Mucosa of stomach (tissue), 1 donor: ENCODE data around the gene NEK8.

ENCODE experiments used
- H3K27me3 ChIP-seq: one replicate; pipeline ENCODE4 v1.7.0; 2013; ENCODE audit warnings: mild to moderate bottlenecking, low read length; ENCODE audit not compliant: control insufficient read depth, insufficient read depth
- H3K36me3 ChIP-seq: one replicate; pipeline ENCODE4 v1.7.0; 2013; ENCODE audit warnings: low read length; ENCODE audit not compliant: control insufficient read depth, insufficient read depth
- H3K4me1 ChIP-seq: one replicate; pipeline ENCODE4 v1.7.0; 2013; ENCODE audit warnings: mild to moderate bottlenecking, low read length; ENCODE audit not compliant: control insufficient read depth, insufficient read depth
- H3K4me3 ChIP-seq: one replicate; pipeline ENCODE4 v1.7.0; 2013; ENCODE audit warnings: low read length
- H3K9ac ChIP-seq: one replicate; pipeline ENCODE4 v1.7.0; 2013; ENCODE audit warnings: mild to moderate bottlenecking, low read length, moderate library complexity
- H3K9me3 ChIP-seq: one replicate; pipeline ENCODE4 v1.7.0; 2013; ENCODE audit warnings: mild to moderate bottlenecking, low read length, moderate library complexity; ENCODE audit not compliant: control insufficient read depth
- donor health status: Pancreatic carcinoma.

The NEK8 gene

DNA sequence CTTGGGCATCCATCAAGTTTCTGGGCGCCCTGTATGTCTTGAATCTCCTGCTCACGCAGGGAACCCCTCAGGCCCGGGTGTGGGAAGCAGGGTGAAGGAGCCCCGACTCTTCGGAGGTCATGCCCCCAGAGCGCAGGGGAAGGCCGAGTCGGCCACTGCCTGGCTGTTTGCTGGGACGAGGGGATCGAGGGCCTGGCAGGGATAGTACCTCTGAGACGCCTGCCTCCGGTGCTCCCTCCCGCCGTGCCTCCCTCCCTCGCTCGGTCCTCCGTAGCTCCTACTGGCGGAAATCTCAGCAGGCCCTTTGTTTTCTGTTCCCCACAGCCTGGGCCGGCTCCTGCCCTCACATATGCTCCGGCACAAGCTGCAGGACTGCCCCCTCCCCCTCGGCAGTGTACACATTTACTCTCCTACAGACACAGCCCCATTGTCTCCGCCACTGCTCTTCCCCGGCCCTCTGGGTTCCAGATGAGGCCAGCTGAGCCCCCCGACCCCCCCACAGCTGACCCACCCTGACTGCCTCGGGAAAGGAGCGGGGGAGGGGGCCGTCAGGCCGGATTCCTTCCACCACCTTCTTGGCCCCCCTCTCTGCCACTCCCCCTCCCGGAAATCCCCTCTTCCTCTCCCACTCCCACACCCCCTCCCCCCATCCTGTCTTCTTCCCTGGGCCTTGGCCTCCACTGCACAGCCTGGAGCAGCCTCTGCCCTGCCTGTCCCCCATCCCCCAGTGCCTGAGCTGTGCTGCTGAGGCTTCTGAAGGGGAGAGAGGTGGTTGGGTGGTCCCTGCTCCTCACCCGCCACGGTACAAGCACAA, 16.6 kb downstream of the NEK8 start:
- H3K4me3 ChIP-seq: peak overlapping the region; percentile 85
- H3K27me3 ChIP-seq: no peaks in the 10 kb centered on the region
- peak overlapping the region; percentile 99 for H3K9ac ChIP-seq
- H3K9me3 ChIP-seq: no peaks in the 10 kb centered on the region
- H3K4me1 ChIP-seq: peaks cover 77% of the 10 kb centered on the region
- peaks cover 18% of the 10 kb centered on the region for H3K36me3 ChIP-seq

GRCh38 chr17:28745786-28746411, 17.3 kb downstream of the NEK8 start:
- H3K9me3 ChIP-seq: no peaks in the 10 kb centered on the region
- H3K36me3 ChIP-seq: peaks cover 25% of the 10 kb centered on the region
- H3K4me3 ChIP-seq: peak overlapping the region; percentile 85
- peak overlapping the region; percentile 99 for H3K9ac ChIP-seq
- H3K4me1 ChIP-seq: peaks cover 81% of the 10 kb centered on the region
- H3K27me3 ChIP-seq: no peaks in the 10 kb centered on the region

- no peaks in the 10 kb centered on the region for H3K9me3 ChIP-seq
- H3K36me3 ChIP-seq: peaks cover 28% of the 10 kb centered on the region
- no peaks in the 10 kb centered on the region for H3K27me3 ChIP-seq
- H3K4me1 ChIP-seq: peaks cover 74% of the 10 kb centered on the region
- peak overlapping the region; percentile 99 for H3K9ac ChIP-seq
- H3K4me3 ChIP-seq: peak overlapping the region; percentile 85
Measured at GRCh38 chr17:28746611-28747050, 18.0 kb downstream of the NEK8 start.

GRCh38 chr17:28747051-28747691, 18.6 kb downstream of the NEK8 start:
- Histone ChIP-seq H3K4me3 (peak overlapping the region; percentile 5), H3K36me3 (peaks cover 28% of the 10 kb centered on the region), H3K27me3 (no peaks in the 10 kb centered on the region), H3K9ac (peak overlapping the region; percentile 99), H3K9me3 (no peaks in the 10 kb centered on the region), H3K4me1 (peaks cover 68% of the 10 kb centered on the region)

GRCh38 chr17:28747801-28748750, 19.5 kb downstream of the NEK8 start:
- no peaks in the 10 kb centered on the region for H3K27me3 ChIP-seq
- no peak overlapping the region for H3K4me3 ChIP-seq
- H3K9ac ChIP-seq: peak overlapping the region; percentile 99
- no peaks in the 10 kb centered on the region for H3K9me3 ChIP-seq
- H3K36me3 ChIP-seq: peaks cover 28% of the 10 kb centered on the region
- peaks cover 59% of the 10 kb centered on the region for H3K4me1 ChIP-seq

DNA sequence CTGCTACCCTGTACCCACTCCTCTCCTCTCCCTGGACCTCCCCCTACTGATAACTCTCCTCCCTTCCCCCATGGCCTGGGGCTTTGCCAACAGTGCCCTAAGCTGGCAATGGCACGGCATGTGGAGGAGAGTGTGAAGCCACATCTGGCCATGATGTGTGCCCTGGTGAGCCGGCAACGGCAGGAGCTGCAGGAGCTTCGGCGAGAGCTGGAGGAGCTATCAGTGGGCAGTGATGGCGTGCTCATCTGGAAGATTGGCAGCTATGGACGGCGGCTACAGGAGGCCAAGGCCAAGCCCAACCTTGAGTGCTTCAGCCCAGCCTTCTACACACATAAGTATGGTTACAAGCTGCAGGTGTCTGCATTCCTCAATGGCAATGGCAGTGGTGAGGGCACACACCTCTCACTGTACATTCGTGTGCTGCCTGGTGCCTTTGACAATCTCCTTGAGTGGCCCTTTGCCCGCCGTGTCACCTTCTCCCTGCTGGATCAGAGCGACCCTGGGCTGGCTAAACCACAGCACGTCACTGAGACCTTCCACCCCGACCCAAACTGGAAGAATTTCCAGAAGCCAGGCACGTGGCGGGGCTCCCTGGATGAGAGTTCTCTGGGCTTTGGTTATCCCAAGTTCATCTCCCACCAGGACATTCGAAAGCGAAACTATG, 20.4 kb downstream of the NEK8 start:
- peak overlapping the region; percentile 9 for H3K9ac ChIP-seq

GRCh38 chr17:28749516-28750177, 21.1 kb downstream of the NEK8 start:
- H3K9ac ChIP-seq: peak overlapping the region; percentile 9
- peaks cover 56% of the 10 kb centered on the region for H3K4me1 ChIP-seq
- no peaks in the 10 kb centered on the region for H3K27me3 ChIP-seq
- peaks cover 28% of the 10 kb centered on the region for H3K36me3 ChIP-seq
- H3K9me3 ChIP-seq: no peaks in the 10 kb centered on the region
- no peak overlapping the region for H3K4me3 ChIP-seq

More for the DNA sequence above, 20.4 kb downstream of the NEK8 start:
- H3K9me3 ChIP-seq: no peaks in the 10 kb centered on the region
- peaks cover 28% of the 10 kb centered on the region for H3K36me3 ChIP-seq
- no peaks in the 10 kb centered on the region for H3K27me3 ChIP-seq
- no peak overlapping the region for H3K4me3 ChIP-seq
- H3K4me1 ChIP-seq: peaks cover 56% of the 10 kb centered on the region

DNA sequence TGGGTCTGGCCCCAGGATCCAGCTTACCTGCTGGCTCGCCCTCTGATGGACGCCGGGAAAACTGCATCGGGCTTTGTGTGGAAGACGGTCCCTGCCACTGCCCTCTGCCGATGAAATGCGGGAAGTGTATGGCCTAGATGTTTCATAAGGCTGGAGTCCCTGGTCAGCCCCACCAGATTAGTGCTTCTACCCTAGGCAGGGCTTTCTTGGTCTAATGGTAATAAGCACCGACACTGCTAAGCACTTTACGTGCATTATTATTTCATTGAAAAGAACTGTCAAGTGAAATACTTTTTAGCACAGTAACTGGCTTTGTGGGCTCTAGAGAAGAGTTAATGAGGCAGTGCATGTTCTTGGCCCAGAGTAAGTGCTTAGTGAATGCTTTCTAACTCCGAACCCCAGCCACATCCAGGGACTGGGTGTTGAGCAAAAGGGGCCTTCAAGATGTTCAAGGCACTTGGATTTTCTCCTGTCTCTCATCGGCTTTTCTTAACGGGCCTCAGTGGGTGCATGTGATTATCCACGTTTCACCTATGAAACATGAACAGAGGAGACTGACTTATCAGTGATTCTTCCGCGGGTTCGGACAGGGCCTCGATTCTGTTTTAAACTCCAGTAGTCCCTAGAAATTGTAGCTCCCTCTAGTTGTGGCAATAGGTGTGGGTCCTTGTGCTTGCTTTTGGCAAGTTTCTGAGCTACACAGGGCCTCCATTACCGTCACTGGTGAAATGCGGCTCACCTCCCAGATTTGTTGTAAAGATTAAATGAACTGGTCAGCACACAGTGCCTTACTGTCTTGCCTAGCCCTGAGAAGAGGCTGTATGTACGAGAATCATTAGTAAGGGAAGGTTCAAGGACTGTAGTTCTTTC, 21.8 kb downstream of the NEK8 start:
- Histone ChIP-seq H3K4me3 (no peak overlapping the region), H3K9me3 (no peaks in the 10 kb centered on the region), H3K36me3 (peaks cover 28% of the 10 kb centered on the region), H3K27me3 (no peaks in the 10 kb centered on the region), H3K9ac (peak overlapping the region; percentile 30), H3K4me1 (peaks cover 55% of the 10 kb centered on the region)

DNA sequence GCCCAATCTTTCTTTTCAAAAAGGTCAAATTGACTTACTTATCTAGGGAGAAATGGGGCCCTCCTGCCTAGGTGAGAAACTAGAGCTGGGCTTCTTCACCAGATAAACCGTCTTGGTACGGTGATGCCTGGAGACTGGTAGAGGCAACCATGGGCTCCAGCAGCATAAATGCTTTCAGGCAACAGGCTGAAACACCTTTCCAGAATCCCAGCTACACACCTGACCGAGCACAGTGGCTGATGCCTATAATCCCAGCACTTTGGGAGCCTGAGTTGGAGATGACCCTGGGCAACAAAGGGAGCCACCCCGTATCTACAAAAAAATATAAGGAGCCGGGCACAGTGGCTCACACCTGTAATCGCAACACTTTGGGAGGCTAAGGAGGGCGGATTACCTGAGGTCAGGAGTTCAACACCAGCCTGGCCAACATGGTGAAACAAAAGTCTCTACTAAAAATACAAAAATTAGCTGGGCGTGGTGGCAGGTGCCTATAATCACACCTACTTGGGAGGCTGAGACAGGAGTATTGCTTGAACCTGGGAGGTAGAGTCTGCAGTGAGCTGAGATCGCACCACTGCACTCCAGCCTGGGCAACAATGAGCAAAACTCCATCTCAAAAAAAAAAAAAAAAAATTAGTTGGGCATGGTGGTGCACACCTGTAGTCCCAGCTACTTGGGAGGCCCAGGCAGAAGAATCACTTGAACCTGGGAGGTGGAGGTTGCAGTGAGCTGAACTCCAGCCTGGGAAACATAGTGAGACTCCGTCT, 23.2 kb downstream of the NEK8 start:
- peaks cover 28% of the 10 kb centered on the region for H3K36me3 ChIP-seq
- H3K4me1 ChIP-seq: peaks cover 41% of the 10 kb centered on the region
- H3K9ac ChIP-seq: no peak overlapping the region
- no peaks in the 10 kb centered on the region for H3K27me3 ChIP-seq
- H3K9me3 ChIP-seq: no peaks in the 10 kb centered on the region
- no peak overlapping the region for H3K4me3 ChIP-seq

GRCh38 chr17:28755486-28755885, 26.9 kb downstream of the NEK8 start:
- H3K36me3 ChIP-seq: peaks cover 10% of the 10 kb centered on the region
- H3K9ac ChIP-seq: no peak overlapping the region
- H3K9me3 ChIP-seq: no peaks in the 10 kb centered on the region
- H3K4me1 ChIP-seq: peaks cover 4% of the 10 kb centered on the region
- H3K27me3 ChIP-seq: no peaks in the 10 kb centered on the region
- H3K4me3 ChIP-seq: no peak overlapping the region
